ENCODE results near the gene SAMD4B.
"Not testable (repeated sequence)": the region's sequence is repeated elsewhere in the genome, so short reads cannot be mapped to it uniquely, and the experiment has no call there.

SAMD4B gene

GRCh38 chr19:39335168-39335548 lies 7.1 kb upstream of the SAMD4B start:
- DNase-seq: peak; percentile 37

GRCh38 chr19:39336483-39336882 lies 5.7 kb upstream of the SAMD4B start:
- no peak for DNase-seq

GRCh38 chr19:39339674-39340073 lies 2.5 kb upstream of the SAMD4B start:
- DNase-seq: no peak

- DNase-seq: not testable (repeated sequence)
These were observed 2.1 kb upstream of the SAMD4B start for GRCh38 chr19:39340156-39340555.

- no peak for DNase-seq
These were observed 997 bp upstream of the SAMD4B start for GRCh38 chr19:39341129-39341718.

GRCh38 chr19:39342647-39343305 lies 555 bp downstream of the SAMD4B start:
- DNase-seq: no peak

GRCh38 chr19:39345956-39346355 lies 3.7 kb downstream of the SAMD4B start:
- no peak for DNase-seq

GRCh38 chr19:39347332-39348164 lies 5.3 kb downstream of the SAMD4B start:
- no peak for DNase-seq

- no peak for DNase-seq
These were observed 7.1 kb downstream of the SAMD4B start for GRCh38 chr19:39349326-39349725.

- no peak for DNase-seq
These were observed 7.9 kb downstream of the SAMD4B start for GRCh38 chr19:39350156-39350555.

GRCh38 chr19:39351537-39352064 lies 9.4 kb downstream of the SAMD4B start:
- DNase-seq: peak; percentile 94

- DNase-seq: no peak
These were observed 10.4 kb downstream of the SAMD4B start for GRCh38 chr19:39352381-39353255.

- no peak for DNase-seq
These were observed 13.0 kb downstream of the SAMD4B start for GRCh38 chr19:39355253-39355652.

GRCh38 chr19:39356073-39356472 lies 13.9 kb downstream of the SAMD4B start:
- no peak for DNase-seq

GRCh38 chr19:39356647-39357046 lies 14.4 kb downstream of the SAMD4B start:
- DNase-seq: no peak

- DNase-seq: no peak
These were observed 16.8 kb downstream of the SAMD4B start for GRCh38 chr19:39359026-39359425.

- no peak for DNase-seq
These were observed 18.4 kb downstream of the SAMD4B start for GRCh38 chr19:39360599-39360998.

GRCh38 chr19:39362682-39363657 lies 20.7 kb downstream of the SAMD4B start:
- DNase-seq: no peak

GRCh38 chr19:39363901-39364457 lies 21.8 kb downstream of the SAMD4B start:
- DNase-seq: no peak

- no peak for DNase-seq
These were observed 23.3 kb downstream of the SAMD4B start for GRCh38 chr19:39365531-39365930.

- no peak for DNase-seq
These were observed 27.0 kb downstream of the SAMD4B start for GRCh38 chr19:39369200-39369599.
